Inflammatory macrophage treated with lipopolysaccharide for 1 hour (primary cell): ENCODE data around the gene ECHDC3.

Source experiments
- DNase-seq, 2 donors: peaks; one replicate each; pipeline ENCODE4 v3.0.0-alpha.2; 2020 to 2022

The ECHDC3 gene

DNA sequence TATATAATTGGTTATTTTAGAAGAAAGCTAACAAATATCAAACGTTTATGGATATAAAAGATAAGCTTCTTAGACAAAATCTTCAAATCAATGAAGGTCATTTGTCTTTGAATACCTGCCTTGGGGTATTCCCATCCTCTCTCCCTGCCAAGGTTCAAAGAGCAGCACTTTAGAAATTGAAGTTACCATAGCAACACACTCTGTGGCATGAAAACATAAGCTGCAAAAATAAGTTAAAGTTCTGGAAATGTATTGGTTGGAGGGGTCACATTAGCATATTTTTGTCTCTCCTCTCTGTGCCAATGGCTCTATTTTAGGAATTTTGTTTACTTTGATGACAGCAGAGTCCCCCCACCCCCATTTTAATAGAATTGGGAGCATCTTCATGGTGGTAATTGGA lies 12.0 kb downstream of the ECHDC3 start:
- DNase-seq: no peak

DNA sequence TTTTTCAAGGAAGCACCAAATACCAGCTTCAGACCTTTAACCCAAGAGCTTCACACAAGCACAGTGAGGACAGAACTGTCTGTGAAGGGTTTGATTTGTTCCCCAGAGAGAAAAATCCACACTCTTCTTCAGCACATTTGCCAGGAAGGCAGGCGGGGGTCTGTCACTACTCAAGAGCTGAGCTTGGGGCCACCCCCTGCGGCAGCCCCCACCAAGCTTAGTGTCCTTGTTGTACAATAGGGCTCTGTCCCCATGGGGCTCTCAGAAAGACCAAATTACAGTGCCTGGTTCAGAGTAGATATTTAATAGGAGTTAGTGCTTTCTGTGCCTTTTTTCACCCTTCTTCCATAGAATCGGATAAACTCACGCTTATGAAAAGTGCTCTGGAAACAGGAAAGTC lies 12.4 kb downstream of the ECHDC3 start:
- no peak for DNase-seq

DNA sequence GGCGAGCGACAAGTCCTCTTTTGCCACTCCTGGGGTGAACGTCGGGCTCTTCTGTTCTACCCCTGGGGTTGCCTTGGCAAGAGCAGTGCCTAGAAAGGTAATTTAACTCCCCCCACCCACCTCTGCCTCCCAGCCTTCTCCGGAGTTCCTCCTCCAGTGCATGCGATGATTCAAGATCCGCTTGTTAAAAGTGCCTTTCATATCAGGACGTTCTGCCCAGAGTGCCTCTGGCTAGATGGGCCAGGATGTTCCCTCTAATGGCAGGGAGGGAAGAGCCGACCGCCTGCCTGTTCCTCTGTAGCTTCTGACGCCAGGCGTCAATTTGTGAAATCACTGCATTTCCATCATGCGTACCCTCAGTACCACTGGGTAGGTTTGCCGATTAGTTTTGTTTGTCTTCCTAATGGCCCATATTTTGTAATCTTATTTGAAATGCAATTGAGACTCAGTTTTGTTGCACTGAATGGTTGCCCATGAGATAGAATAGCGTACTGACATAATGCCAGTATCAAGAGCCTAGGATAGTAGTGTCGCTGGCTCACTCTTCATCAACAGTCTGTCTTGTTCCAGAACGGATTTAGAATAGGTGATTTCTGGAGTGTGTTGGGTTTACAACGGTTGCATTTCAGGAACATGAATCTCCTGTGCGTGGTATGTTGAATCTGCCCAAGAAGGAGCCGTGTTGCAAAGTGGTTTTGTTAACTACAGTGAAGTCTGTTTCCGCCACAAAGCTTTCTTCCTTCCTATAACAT lies 13.5 kb downstream of the ECHDC3 start:
- no peak for DNase-seq

DNA sequence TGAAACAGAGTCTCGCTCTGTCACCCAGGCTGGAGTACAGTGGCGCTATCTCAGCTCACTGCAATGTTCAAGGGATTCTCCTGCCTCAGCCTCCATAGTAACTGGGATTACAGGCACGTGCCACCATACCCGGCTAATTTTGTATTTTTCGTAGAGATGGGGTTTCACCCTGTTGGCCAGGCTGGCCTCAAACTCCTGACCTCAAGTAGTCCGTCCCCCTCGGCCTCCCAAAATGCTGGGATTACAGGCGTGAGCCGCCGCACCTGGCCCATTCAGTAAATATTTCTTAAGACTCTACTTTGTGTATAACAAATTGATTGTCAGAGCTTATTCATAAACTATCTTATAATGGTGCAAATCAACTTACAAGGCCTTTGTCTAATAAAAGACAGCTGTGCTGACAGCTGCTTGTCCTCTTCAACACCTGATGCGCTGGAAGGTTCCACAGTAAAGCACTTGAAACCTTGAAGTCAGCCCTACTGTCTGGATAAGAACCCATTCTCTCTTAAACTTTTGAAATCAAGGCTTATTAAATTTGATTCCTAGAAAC lies 14.7 kb downstream of the ECHDC3 start:
- DNase-seq: no peak

DNA sequence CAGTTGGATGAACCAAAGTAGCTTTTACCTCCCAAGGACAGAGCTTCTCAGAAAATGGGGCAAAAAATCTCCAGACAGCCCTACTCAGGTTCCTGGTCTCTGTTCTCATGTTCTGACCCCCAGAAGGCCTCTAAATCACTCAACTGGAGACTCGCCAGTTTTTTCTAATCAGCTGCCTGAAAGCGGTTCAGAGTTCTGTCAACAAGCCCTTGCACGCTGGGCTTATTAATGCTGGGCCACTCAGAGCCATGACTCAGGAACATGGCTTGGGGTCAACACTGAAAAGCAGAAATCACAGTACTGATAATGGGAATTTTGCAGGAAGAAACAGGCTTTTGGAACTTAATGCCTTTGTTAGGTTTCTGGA lies 15.3 kb downstream of the ECHDC3 start:
- DNase-seq: no peak

DNA sequence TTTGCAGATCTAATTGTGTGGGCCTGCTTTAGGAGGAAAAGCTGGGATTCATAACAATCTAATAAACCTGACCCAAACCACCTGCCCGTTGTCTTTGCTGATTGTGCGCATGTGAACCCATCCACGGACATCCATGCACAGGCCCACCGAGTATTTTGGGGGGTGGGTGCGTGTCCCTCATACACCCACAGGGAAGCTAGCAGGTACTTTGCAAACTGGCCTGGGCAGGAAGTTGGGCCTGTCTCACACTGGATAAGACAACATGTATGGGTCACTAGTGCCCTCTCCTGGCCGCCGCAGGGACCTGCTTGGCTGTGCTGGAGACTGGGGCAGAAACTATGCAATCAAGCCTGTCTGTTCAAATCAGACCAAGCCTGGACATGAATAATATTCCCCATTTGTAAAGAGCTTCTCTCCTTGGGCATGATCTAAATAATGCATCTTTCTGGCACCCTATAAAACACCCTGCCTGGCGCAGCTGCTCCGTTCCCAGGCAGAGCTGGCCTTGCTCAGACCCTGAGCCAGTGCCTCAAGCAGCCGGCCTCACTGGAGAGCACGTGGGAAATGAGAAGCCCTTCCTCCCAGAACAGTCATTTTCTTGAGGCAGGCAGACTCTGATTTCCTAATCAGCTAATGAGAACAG lies 15.8 kb downstream of the ECHDC3 start:
- DNase-seq: peak; percentile 52 to 85

DNA sequence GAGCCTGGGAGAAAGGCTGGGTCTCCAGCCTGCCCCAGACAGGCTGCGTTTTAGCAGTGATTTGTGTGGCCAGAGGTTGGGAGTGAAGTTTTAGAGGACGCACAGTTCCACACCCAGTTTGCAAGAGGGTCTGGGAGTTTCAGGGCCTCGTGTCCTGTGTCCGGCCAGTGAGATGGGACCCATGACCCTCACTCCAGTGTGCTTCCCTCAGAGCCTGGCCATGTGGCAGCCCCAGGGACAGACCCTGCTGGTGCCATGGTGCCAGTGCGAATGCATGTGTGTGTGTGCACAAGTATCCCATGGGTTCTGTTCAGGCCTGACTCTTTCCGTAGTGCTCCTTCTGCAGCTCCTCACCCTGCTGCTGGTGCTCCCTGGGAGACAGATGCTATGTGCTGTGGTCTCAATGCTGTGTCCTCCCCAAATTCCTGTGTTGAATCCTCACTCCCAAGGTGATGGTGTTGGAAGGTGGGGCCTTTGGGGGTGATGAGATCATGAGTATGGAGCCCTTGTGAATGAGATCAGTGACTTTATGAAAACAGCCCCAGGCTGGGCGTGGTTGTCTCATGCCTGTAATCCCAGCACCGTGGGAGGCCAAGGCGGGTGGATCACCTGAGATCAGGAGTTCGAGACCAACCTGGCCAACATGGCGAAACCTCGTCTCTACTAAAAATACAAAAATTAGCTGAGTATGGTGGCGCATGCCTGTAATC lies 16.5 kb downstream of the ECHDC3 start:
- no peak for DNase-seq

DNA sequence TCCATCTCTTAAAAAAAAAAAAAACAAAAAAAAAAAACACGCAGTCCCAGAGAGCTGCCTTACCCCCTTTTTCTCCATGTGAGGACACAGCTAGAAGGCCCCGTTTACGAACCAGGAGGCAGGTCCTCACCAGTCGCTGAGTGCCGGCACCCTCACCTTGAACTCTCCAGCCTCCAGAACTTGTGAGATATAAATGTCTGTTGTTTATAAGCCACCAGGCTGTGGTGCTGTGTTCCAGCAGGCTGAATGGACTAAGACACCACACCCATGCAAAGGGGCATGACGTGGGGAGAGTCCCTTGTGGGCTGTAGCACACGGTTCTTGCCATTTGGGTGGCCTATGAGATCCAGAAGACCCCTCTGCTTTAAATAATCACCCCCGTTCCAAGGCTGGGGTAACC lies 17.2 kb downstream of the ECHDC3 start:
- DNase-seq: no peak

DNA sequence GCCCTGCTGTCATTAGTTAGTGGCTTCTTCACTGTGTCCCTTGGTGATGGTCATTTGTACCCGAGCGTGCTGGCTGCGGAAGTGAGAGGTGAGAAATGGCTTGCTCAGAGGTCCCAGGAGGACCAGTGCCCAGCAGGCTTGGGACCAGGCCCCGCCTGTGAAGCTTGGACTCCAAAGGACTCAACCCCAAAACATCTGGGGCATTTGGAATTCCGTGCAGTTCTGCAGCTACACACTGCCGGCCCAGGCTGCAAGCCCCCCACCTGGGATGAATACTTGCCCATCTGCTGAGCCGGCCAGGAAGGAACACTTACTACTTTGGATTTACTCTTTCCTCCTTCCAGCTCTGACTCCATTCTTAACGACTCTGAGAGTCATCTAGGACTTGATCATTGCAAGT lies 18.0 kb downstream of the ECHDC3 start:
- no peak for DNase-seq

DNA sequence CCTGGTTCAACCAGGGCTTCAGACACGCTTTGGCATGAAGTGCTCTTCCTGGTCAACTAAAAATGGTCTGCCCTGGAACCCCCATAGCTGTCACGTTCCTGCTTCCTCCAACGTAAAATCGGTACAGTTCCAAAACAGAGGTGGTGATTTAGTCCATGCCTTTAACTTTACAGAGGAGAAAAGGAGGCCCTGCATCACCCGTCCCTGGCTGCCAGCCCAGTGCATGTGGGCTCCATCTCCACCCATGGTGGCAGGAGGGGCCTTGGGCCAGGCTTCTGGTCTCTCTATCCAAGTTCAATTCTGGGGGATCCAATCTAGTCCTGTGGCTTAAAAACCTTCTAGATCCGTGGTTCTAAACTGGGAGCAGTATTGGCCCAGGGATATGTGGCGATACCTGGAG lies 18.7 kb downstream of the ECHDC3 start:
- no peak for DNase-seq

DNA sequence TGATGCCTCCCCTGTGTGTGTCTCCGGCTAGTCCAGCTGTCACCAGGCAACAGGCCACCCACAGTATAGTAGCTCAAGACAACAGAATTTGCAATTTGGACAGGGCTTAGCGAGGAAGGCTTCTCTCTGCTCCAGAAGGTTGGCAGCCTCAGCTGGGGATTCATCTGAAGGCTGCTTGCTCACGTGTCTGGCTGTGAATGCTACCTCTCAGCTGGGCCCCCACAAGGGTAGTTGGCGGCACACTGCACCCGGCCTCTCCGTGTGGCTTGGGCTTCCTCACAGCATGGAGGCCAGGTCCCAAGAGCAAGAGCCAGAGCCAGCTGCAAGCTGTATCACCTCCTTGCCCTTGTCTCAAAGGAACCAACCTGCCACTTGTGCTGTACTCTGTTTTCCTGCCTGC lies 19.2 kb downstream of the ECHDC3 start:
- DNase-seq: no peak

DNA sequence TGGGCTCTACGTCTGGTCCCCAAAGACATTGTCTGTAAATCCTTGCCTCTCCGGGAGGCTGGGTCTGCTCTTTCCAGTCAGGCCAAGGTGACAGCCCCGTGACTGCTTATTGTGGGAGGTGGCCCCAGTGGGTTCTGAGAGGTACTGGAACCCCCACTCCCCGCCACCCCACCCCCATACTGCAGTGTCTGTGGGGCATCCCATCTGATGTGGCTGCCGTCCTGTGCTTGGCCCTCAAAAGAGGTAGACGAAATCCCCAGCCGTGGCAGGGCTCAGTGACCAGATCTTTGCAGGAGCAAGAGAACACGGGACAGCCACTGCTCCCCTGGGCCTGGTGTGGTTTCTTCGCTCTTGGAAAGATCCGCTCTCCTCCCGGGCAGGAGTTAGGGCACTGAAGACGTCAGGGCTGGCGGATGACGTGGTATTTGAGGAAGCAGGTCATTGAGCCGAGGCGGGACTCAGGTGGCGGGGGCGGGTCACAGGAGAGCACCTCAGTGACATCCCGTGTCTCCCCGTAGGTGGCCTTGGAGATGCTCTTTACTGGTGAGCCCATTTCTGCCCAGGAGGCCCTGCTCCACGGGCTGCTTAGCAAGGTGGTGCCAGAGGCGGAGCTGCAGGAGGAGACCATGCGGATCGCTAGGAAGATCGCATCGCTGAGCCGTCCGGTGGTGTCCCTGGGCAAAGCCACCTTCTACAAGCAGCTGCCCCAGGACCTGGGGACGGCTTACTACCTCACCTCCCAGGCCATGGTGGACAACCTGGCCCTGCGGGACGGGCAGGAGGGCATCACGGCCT lies 20.7 kb downstream of the ECHDC3 start:
- no peak for DNase-seq

DNA sequence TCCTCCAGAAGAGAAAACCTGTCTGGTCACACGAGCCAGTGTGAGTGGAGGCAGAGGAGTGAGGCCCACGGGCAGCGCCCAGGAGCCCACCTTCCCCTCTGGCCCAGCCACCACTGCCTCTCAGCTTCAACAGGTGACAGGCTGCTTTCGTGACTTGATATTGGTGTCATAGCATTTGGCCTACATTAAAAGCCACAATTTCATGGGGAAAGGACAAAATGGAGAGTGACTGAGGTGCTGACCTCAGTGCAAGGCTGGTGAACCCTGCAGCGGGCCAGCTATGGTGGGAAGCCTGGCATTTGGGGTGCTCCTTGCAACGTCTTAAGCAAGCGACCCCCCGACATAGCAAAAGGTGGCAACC lies 21.3 kb downstream of the ECHDC3 start:
- no peak for DNase-seq

DNA sequence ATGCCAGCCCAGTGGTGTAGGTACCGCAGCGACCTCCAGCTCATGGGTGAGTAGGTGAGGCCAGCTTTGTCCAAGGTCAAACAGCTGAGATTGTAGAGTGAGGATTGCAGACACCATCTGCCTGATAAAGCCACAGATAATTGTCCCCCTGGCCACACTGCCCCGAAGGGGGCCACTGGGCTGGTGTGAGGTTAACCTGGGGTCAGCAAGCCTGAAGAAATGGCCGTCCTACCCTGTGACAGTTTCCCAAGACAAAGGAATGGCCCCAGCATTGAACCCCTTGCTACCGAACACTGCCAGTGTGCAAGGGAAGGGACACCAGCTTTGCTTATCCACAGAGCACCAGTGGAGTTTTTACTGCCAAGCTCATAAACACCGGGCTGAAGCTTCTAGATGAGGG lies 23.0 kb downstream of the ECHDC3 start:
- DNase-seq: no peak

DNA sequence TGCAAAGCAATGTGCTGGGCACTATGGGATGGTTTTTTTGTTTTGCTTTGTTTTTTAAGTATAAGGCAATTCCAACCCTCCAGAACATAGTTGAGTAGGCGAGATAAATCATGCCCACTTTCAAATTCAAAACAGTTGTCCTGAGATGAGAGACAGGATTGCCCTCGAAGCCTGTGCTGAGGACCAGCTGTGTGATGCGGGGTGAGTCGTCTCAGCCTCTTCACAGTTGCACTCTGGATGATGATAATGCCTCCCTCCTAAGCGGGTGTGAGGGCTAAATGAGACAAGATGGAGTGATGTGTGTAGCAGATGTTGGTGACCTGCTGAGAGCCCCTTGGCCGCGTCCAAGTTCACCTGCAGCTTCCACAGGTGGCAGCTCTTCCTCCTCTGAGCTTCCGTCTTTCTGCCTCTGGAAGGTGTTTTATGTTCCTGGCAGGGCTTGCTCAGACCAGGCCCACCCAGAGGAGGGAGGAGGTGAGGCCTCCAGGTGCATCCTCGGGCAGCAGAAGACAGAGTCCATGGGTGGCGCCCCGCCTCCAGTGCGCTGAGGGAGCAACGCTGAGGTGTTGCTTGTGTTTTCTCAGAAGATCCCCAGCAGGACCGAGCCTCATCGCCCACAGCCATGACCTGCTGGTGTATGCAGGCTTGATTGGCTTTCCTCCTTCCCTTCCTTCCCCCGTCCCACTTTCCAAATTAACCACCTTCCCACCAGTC lies 30.6 kb downstream of the ECHDC3 start:
- DNase-seq: no peak

DNA sequence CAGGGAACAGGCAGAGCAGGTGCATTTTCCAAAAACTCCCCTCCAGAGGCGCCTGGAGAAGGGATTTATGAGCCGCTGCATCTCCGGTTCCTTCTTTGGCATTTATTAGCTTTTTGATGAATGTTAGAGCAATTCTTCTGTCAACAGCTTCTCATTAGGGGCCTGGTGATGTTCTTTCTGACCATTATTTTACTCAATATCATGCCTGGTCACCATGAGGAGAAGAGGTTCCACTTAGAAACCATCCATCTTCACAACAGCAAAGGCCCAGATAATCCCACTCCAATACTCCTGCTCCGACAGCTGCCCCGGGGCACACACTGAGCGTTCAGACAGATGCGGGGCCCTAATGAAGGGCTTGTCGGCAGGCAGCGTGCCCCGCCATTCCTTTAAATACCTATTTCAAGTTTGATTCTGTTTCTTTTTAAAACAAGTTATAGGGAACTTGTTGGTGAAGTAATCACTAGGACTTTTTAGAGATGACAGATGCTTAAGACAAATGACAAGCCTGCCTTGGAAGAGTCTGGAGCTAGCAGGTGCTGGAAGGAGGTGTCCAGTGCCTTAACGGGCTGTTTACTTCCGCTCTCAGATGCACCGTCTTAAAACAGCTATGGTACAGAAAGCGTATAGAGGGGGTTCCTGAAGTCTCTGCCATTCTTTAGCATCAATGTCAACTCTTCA lies 31.7 kb downstream of the ECHDC3 start:
- no peak for DNase-seq

DNA sequence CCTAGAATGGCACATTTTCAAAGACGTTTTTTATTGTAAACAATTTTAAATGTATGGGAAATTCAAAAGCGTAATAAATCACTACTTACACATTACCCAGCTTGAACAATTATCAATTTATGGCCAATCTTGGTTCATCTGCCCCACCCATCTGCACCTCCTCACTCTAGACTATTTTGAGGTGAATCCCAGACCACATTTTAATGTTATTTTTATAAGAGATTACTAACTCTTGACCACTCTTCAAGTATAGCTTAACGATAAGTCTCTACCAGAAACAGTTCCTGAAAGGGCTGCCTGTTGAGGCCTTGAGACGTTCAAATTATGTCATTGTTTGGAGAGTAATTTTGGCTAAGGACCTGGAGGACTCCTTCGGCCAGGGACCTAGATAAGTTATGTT lies 33.2 kb downstream of the ECHDC3 start:
- no peak for DNase-seq

DNA sequence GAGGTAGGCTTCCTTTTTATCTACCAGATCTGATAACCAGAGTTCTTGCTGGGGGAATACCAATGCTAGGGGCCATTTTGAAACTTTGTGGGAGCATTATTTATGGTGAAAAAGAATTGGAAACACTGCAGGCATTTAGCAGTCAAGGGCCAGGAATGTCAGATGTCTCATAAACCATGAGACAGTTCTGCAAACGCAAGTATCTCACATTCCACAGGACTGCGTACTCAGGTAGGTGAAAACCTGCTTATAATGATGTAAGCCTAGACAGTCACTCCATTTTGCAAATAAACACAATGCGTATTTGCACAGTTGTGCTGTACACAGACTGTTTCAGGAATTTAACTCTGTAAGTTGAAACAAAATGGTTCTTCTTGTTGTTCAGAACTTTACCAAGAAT lies 33.9 kb downstream of the ECHDC3 start:
- DNase-seq: no peak

DNA sequence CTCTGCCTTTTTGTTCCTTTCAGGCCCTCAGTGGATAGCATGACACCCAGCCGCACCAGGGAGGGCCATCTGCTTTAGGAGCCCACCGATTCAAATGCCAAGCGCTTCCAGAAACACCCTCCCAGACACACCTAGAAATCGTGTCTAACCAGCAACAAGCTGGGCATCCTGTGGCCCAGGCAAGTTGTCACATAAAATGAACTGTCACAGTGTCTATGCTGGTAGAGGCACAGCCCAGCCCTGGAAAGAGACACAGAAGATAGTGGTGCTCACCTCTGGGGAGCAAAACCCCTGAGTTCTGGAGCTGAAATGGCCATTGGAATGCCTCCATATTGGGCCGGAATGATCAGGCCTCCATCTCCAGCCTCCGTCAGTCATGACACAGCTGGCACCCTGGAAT lies 38.9 kb downstream of the ECHDC3 start:
- DNase-seq: no peak

DNA sequence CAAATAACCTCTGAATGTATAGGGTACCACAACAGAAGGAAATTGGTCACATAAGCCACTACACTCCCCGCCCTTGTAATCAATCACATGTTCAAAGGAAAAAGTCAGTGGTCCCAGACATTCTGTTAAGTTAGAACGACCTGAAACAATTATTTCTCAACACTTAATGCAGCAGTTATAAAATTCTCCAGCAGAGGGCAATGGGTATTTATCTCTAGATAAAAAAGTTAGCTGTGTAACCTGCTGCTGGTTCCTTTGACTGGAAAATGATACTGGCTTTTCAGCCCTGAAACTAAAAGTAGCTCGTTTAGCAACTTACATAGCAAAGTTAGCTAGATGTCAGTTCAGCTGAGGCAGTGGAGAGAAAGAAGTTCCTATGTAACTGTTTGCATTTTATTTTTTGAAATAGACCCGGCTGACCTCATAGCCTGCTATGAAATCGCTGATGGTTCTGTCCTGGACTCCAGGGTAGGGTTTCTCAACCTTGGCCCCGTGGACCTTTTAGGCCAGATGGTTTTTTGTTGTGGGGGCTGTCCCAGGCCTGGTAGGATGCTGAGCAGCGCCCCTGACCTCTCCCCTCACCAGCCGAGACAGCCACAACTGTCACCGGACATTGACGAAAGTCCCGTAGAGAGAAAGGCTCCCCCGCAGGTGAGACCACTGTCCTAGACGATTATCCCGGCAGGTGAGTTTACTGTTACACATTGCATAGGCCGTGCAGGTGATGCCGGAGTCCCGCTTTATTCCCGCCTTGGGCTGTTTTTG lies 40.8 kb downstream of the ECHDC3 start:
- DNase-seq: peak; percentile 45 to 93

DNA sequence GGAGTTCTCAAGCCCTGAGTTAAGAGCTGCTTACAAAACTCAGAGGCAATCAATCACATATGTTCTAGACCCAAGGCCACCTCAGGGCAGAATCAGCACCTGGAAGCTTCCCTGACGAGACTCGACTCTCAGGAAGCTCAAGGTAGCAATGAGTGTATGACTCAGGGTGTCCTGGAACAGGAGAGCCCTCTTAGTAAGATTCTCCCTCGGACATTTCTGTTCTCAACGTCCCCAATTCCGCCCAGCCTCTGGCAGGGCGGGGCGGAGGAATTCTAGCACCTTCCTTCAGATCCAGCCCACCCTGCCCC lies 41.3 kb downstream of the ECHDC3 start:
- no peak for DNase-seq
